HepG2 (cell line): ENCODE measurements around the gene SESN1. TPM values are rescaled to one million over a fixed set of nuclear protein-coding genes. Genes with fewer than 3 reads are reported as not detected.

Experiments used
- ASH2L ChIP-seq: fragments of 300-600, 200-600 bp; sonication (generic); IDR thresholded peaks from 2 replicates; pipeline ENCODE4 v1.7.0; 2017; ENCODE audit warnings: low read depth, mild to moderate bottlenecking, moderate library complexity, mixed read lengths, low read length; ENCODE audit not compliant: insufficient read length
- CREM ChIP-seq, 2 experiments: sonication (generic) in 1 of 2; formaldehyde crosslinking in 1 of 2; IDR thresholded peaks; 2 replicates each; pipeline versions ENCODE4 v1.4.0 to v1.6.1; 2016 to 2020; ENCODE audit warnings: antibody characterized with exemption in 1 of 2, mild to moderate bottlenecking in 1 of 2, missing genetic modification reagents in 1 of 2
- ISX ChIP-seq: sonication (generic); formaldehyde crosslinking; conservative IDR thresholded peaks from 2 replicates; pipeline ENCODE4 v1.5.0; 2020; ENCODE audit warnings: missing genetic modification reagents
- KAT8 ChIP-seq: IDR thresholded peaks from 2 replicates; pipeline ENCODE4 v1.6.1; 2016; ENCODE audit warnings: missing genetic modification reagents, missing compliant biosample characterization
- NCOA2 ChIP-seq: sonication (generic); formaldehyde crosslinking; IDR thresholded peaks from 2 replicates; pipeline ENCODE4 v1.8.0; 2022; ENCODE audit warnings: inconsistent platforms
- PATZ1 ChIP-seq: sonication (generic); formaldehyde crosslinking; IDR thresholded peaks from 2 replicates; pipeline ENCODE4 v1.4.0; 2020; ENCODE audit warnings: missing genetic modification reagents
- SKIL ChIP-seq: sonication (generic); formaldehyde crosslinking; IDR thresholded peaks from 2 replicates; pipeline ENCODE4 v1.8.0; 2022; ENCODE audit warnings: missing genetic modification reagents, mild to moderate bottlenecking, moderate library complexity, borderline replicate concordance
- ZC3H13 ChIP-seq: sonication (generic); formaldehyde crosslinking; IDR thresholded peaks from 2 replicates; pipeline ENCODE4 v1.8.1; 2023; ENCODE audit warnings: mild to moderate bottlenecking, missing genetic modification reagents, moderate library complexity
- ZNF629 ChIP-seq: sonication (generic); formaldehyde crosslinking; conservative IDR thresholded peaks from 2 replicates; pipeline ENCODE4 v1.5.0; 2020; ENCODE audit warnings: missing genetic modification reagents
- polyA plus RNA-seq, 8 experiments: library from polyadenylated mRNA; depleted of rRNA in 3 of 8; stranded (reverse) in 7 of 8; unstranded in 1 of 8; fragments of >200 nt; fragmentation: Illumina TruSeq in 4 of 8; extraction: Trizol in 4 of 8; gene quantifications; 2 replicates each; pipeline versions ENCODE4 v1.2.1 to v1.2.3, GENCODE V29; 2011 to 2016; ENCODE audit warnings: low read depth in 4 of 8, missing spikeins in 1 of 8, mixed read lengths in 1 of 8; ENCODE audit not compliant: insufficient read depth in 1 of 8
- total RNA-seq, 5 experiments: library from RNA; depleted of rRNA; stranded (reverse); fragments of >200 nt; fragmentation: Illumina TruSeq; extraction: Trizol; gene quantifications; 2 replicates each; pipeline ENCODE4 v1.2.3, GENCODE V29; 2016; ENCODE audit warnings: low read depth in 1 of 5
- TF ChIP-seq, protein P1 (sequence below): sonication (generic); formaldehyde crosslinking; IDR thresholded peaks from 2 replicates; pipeline ENCODE4 v1.8.0; 2022; ENCODE audit warnings: missing genetic modification reagents, mild to moderate bottlenecking, inconsistent platforms, borderline replicate concordance
- TF ChIP-seq, protein P2 (sequence below), 2 experiments: IDR thresholded peaks; 2 replicates each; pipeline ENCODE4 v1.6.1; 2011 to 2012; ENCODE audit warnings: low read length in 2 of 2, borderline replicate concordance in 1 of 2, low read depth in 1 of 2, mild to moderate bottlenecking in 1 of 2, moderate library complexity in 1 of 2
- TF ChIP-seq, protein P3 (sequence below), 2 experiments: fragments of 450-650 bp in 1 of 2; sonication (generic) in 1 of 2; formaldehyde crosslinking; IDR thresholded peaks; 2 replicates each; pipeline versions ENCODE4 v1.5.0 to v1.8.0; 2020 to 2022; ENCODE audit warnings: mild to moderate bottlenecking in 1 of 2, missing genetic modification reagents in 1 of 2

SESN1 gene
- total and polyA plus RNA-seq, 2 of the 13 experiments (the other 11 are each of a cell fraction or from before 2014, with no cell fraction given): 24.9 to 44.7 TPM

DNA sequence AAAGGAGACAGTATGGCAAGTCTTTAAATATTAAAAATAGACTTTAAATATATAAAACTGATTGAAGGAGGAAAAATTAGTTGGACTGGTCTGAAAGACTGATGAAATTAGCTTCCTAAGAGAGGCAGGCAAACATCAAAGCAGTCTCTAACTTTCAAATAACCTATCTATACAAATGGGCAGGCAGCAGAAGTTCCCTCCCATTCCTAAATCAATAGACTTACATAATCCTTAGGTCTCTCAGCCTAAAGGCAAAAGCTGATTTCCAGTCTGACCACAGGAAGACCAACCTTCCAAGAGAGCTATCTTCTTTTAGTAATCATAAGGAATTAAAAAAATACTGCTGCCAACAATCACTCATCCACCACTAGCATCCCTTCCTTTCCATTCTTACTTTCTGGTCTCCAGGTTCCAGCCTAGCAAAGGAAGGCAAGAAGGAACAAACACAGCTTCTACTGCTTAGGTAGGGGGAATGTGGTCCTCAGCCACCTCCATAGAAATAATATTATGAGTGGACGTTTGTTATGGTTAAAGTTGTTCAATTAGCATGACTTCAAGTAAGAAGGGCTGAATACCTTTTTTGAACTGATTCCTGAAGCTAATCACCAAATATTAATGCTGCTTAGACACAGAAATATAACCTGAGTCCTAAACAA lies 44.1 kb downstream of the SESN1 start (continued):
- TF ChIP-seq ZNF629 (0 out of 2 replicates have a peak, but pooled peaks have one; percentile 26), ASH2L (peak; percentile 15), KAT8 (CRISPR knock-in tag) (0 out of 2 replicates have a peak, but pooled peaks have one; percentile 17), SKIL (CRISPR knock-in tag) (peak; percentile 52; the same call in 1 of the 2 replicates), NCOA2 (CRISPR knock-in tag) (peak; percentile 58; the same call in 1 of the 2 replicates), PATZ1 (CRISPR knock-in tag) (peak; percentile 50; the same call in 1 of the 2 replicates), ISX (CRISPR knock-in tag) (no peak), CREM (IDR thresholded peaks at IDR 0.05) (peak; percentile 35; the same call in 1 of the 2 replicates), CREM (CRISPR knock-in tag; IDR thresholded peaks at IDR 0.05) (no peak), ZC3H13 (CRISPR knock-in tag) (no peak)
- TF ChIP-seq, protein P1, sequence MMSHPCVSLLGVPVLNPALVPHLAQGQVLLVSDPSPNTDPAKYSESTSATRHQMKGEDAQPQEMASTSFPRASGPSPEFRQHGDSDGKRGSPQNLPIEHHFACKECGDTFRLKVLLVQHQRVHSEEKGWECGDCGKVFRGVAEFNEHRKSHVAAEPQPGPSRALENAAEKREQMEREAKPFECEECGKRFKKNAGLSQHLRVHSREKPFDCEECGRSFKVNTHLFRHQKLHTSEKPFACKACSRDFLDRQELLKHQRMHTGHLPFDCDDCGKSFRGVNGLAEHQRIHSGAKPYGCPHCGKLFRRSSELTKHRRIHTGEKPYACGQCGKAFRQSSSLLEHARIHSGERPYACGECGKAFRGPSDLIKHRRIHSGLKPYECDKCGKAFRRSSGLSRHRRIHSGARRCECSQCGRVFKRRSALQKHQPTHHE: no peak
- TF ChIP-seq, protein P2, sequence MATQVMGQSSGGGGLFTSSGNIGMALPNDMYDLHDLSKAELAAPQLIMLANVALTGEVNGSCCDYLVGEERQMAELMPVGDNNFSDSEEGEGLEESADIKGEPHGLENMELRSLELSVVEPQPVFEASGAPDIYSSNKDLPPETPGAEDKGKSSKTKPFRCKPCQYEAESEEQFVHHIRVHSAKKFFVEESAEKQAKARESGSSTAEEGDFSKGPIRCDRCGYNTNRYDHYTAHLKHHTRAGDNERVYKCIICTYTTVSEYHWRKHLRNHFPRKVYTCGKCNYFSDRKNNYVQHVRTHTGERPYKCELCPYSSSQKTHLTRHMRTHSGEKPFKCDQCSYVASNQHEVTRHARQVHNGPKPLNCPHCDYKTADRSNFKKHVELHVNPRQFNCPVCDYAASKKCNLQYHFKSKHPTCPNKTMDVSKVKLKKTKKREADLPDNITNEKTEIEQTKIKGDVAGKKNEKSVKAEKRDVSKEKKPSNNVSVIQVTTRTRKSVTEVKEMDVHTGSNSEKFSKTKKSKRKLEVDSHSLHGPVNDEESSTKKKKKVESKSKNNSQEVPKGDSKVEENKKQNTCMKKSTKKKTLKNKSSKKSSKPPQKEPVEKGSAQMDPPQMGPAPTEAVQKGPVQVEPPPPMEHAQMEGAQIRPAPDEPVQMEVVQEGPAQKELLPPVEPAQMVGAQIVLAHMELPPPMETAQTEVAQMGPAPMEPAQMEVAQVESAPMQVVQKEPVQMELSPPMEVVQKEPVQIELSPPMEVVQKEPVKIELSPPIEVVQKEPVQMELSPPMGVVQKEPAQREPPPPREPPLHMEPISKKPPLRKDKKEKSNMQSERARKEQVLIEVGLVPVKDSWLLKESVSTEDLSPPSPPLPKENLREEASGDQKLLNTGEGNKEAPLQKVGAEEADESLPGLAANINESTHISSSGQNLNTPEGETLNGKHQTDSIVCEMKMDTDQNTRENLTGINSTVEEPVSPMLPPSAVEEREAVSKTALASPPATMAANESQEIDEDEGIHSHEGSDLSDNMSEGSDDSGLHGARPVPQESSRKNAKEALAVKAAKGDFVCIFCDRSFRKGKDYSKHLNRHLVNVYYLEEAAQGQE (IDR thresholded peaks at IDR 0.05; ENCODE audit: borderline replicate concordance in 1 of 2, low read depth in 1 of 2, low read length in 2 of 2): no peak
- TF ChIP-seq, protein P3, sequence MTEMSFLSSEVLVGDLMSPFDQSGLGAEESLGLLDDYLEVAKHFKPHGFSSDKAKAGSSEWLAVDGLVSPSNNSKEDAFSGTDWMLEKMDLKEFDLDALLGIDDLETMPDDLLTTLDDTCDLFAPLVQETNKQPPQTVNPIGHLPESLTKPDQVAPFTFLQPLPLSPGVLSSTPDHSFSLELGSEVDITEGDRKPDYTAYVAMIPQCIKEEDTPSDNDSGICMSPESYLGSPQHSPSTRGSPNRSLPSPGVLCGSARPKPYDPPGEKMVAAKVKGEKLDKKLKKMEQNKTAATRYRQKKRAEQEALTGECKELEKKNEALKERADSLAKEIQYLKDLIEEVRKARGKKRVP (CRISPR knock-in tag; IDR thresholded peaks at IDR 0.05): peak in 1 of 2 experiments; percentile 65; a peak in 2 of 4 replicates
